Measurements from ENCODE around the gene CREB5.

DNA sequence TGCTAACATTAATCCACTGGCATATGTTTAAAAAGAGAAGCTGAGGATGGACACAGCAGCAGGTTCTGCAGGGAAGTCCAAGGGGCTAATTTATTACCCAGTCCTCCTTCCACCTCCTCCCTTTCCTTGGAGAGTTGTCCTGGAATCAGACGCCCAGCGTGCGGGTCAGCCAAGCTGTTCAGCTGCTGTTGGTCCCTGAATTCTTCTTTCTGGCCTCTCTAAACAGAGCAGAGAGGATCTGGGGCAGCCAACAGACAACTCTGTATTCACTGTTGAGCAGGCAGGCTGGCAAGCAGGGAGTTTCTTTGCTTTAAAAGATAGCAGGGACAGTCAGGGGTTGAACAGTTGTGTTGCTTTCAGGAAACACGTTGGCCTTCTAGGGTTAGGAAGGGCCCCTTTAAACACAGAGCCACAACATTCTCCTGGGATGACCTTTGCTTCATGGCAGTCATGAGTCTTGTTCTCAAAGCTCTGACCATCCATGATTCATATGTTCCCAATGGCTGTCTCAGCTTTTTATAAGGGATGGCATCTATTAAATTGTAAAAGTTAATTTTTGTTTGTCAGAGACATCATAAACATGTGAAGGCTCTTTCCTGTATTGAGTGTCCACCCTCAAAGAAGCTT is 217.0 kb downstream of the CREB5 start:
- TF ChIP-seq, protein P1, sequence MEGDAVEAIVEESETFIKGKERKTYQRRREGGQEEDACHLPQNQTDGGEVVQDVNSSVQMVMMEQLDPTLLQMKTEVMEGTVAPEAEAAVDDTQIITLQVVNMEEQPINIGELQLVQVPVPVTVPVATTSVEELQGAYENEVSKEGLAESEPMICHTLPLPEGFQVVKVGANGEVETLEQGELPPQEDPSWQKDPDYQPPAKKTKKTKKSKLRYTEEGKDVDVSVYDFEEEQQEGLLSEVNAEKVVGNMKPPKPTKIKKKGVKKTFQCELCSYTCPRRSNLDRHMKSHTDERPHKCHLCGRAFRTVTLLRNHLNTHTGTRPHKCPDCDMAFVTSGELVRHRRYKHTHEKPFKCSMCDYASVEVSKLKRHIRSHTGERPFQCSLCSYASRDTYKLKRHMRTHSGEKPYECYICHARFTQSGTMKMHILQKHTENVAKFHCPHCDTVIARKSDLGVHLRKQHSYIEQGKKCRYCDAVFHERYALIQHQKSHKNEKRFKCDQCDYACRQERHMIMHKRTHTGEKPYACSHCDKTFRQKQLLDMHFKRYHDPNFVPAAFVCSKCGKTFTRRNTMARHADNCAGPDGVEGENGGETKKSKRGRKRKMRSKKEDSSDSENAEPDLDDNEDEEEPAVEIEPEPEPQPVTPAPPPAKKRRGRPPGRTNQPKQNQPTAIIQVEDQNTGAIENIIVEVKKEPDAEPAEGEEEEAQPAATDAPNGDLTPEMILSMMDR (conservative IDR thresholded peaks at IDR 0.05; ENCODE audit: low read length), result no peak
- no peak for TF ChIP-seq EZH2phosphoT487 (IDR thresholded peaks at IDR 0.05; ENCODE audit: borderline replicate concordance)

Measured in Loucy (cell line).